ENCODE data around the gene NLRP5.

DNA sequence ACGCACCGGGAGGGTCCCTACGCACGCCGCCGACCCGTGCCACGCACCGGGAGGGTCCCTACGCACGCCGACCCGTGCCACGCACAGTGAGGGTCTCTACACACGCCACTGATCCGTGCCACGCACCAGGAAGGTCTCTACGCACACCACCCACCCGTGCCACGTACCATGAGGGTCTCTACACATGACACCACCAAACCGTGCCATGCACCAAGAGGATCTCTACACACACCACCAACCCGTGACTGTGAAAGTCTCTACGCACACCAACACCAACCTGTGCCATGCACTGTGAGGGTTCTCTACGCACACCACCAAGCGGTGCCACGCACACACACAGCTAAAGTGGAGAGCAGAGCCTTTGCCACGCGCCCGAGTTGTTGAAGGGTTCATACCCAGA, 117.8 kb downstream of the NLRP5 start:
- TF ChIP-seq, protein P1, sequence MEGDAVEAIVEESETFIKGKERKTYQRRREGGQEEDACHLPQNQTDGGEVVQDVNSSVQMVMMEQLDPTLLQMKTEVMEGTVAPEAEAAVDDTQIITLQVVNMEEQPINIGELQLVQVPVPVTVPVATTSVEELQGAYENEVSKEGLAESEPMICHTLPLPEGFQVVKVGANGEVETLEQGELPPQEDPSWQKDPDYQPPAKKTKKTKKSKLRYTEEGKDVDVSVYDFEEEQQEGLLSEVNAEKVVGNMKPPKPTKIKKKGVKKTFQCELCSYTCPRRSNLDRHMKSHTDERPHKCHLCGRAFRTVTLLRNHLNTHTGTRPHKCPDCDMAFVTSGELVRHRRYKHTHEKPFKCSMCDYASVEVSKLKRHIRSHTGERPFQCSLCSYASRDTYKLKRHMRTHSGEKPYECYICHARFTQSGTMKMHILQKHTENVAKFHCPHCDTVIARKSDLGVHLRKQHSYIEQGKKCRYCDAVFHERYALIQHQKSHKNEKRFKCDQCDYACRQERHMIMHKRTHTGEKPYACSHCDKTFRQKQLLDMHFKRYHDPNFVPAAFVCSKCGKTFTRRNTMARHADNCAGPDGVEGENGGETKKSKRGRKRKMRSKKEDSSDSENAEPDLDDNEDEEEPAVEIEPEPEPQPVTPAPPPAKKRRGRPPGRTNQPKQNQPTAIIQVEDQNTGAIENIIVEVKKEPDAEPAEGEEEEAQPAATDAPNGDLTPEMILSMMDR (IDR thresholded peaks at IDR 0.05; ENCODE audit: low read depth, low read length) = no peak
- TF ChIP-seq EZH2phosphoT487 (IDR thresholded peaks at IDR 0.05; ENCODE audit: low read depth) = no peak

All from OCI-LY3 (cell line).